Neutrophil (primary cell): ENCODE results near the gene ESPNL.

Source experiments
- H3K27ac ChIP-seq: fragments of 200-600 bp; sonication (generic); 2 replicates; pipeline ENCODE4 v1.5.1; 2016; ENCODE audit warnings: mild to moderate bottlenecking, moderate library complexity
- H3K27me3 ChIP-seq: fragments of 200-600 bp; sonication (generic); 2 replicates; pipeline ENCODE4 v1.6.0; 2016; ENCODE audit warnings: mild to moderate bottlenecking
- H3K36me3 ChIP-seq: fragments of 200-600 bp; sonication (generic); 2 replicates; pipeline ENCODE4 v1.5.1; 2017
- H3K4me1 ChIP-seq, 2 experiments: fragments of 200-600 bp in 1 of 2; sonication (generic) in 1 of 2; 1 replicate in 1 of 2; 2 replicates in 1 of 2; pipeline versions ENCODE4 v1.5.1 to v1.6.1; 2013 to 2016; ENCODE audit warnings: low read depth in 1 of 2, low read length in 1 of 2, mild to moderate bottlenecking in 1 of 2, moderate library complexity in 1 of 2; ENCODE audit not compliant: control insufficient read depth in 1 of 2, insufficient read depth in 1 of 2
- H3K4me3 ChIP-seq, 2 experiments: fragments of 200-600 bp in 1 of 2; sonication (generic) in 1 of 2; 1 replicate in 1 of 2; 2 replicates in 1 of 2; pipeline ENCODE4 v1.5.1; 2013 to 2016; ENCODE audit warnings: low read depth in 1 of 2, low read length in 1 of 2, mild to moderate bottlenecking in 1 of 2, moderate library complexity in 1 of 2
- H3K9me3 ChIP-seq: fragments of 200-600 bp; sonication (generic); 2 replicates; pipeline ENCODE4 v1.5.1; 2016
- TF ChIP-seq, protein P1 (sequence below): fragments of 200-600 bp; sonication (generic); IDR thresholded peaks from 2 replicates; pipeline ENCODE4 v1.5.1; 2016; ENCODE audit warnings: antibody characterized with exemption

The ESPNL gene

DNA sequence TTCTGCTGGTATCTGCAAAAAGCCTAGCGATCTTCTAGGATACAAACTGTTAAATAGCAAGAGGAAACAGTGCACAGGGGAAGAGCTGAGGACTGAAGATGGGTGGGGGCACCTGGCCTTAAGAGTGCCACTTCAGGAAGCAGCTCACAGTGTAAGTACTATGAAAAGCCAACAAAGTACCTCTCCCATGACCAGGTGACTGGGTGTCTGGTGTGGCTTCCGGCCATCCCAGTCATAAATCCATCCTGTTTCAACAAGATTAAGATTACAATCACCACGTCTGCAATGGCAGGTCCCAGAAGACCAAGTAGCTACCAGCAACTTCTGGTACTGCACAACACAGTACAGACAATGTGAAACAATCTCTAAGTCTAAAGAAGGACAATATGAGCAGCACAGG lies 74.6 kb downstream of the ESPNL start:
- peaks cover 92% of the 10 kb centered on the region for H3K36me3 ChIP-seq
- H3K27me3 ChIP-seq = no peaks in the 10 kb centered on the region
- no peak overlapping the region for H3K4me3 ChIP-seq
- TF ChIP-seq, protein P1, sequence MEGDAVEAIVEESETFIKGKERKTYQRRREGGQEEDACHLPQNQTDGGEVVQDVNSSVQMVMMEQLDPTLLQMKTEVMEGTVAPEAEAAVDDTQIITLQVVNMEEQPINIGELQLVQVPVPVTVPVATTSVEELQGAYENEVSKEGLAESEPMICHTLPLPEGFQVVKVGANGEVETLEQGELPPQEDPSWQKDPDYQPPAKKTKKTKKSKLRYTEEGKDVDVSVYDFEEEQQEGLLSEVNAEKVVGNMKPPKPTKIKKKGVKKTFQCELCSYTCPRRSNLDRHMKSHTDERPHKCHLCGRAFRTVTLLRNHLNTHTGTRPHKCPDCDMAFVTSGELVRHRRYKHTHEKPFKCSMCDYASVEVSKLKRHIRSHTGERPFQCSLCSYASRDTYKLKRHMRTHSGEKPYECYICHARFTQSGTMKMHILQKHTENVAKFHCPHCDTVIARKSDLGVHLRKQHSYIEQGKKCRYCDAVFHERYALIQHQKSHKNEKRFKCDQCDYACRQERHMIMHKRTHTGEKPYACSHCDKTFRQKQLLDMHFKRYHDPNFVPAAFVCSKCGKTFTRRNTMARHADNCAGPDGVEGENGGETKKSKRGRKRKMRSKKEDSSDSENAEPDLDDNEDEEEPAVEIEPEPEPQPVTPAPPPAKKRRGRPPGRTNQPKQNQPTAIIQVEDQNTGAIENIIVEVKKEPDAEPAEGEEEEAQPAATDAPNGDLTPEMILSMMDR = no peak
- H3K9me3 ChIP-seq = no peaks in the 10 kb centered on the region
- peaks cover under 1 to 2% of the 10 kb centered on the region in 2 experiments for H3K4me1 ChIP-seq
- H3K27ac ChIP-seq = no peak overlapping the region

DNA sequence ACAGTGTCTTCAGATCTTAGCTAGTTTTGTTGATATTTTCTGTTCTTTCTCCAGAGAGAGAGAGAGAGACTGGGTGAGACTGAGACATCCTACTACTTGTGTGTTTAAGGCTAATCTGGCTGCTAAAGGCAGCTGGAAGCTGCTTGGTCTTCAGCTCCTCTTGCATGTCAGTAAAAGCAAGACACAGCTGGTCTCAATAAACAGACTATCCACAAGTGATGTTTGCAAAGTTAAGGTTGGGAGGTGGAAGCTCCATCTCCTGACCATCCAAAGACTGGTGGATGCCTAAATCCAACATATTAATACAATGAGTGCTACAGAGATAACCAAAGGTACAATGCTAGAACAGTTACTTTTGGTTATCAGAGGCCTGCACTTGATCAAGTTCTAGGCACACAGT lies 76.5 kb downstream of the ESPNL start:
- H3K9me3 ChIP-seq = no peaks in the 10 kb centered on the region
- peaks cover 96% of the 10 kb centered on the region for H3K36me3 ChIP-seq
- no peaks in the 10 kb centered on the region for H3K27me3 ChIP-seq
- TF ChIP-seq, protein P1 = no peak
- no peak overlapping the region for H3K27ac ChIP-seq
- no peak overlapping the region for H3K4me3 ChIP-seq
- H3K4me1 ChIP-seq = no peaks in the 10 kb centered on the region

DNA sequence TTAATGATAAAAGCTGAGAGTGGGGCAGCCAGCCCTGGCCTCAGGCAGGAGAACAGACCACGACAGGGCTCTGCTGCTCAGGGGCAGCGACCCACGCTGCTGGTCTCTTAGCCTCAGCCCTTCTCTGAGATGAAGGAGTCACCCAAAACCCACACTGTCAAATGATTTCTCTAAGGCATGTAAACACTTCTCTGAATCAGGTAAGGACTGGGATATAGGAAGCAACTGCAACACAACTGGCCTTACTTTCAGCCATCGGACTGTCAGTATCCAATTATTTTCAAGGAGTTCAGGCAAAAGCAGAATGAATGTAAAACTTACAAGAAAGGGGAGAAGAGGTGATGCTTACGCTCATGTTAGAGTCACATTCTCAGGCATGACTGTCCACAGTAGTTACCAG lies 80.4 kb downstream of the ESPNL start:
- Histone ChIP-seq H3K27ac (no peak overlapping the region), H3K27me3 (no peaks in the 10 kb centered on the region), H3K9me3 (no peaks in the 10 kb centered on the region), H3K4me3 (no peak overlapping the region), H3K4me1 (no peaks in the 10 kb centered on the region), H3K36me3 (peaks cover 97% of the 10 kb centered on the region)
- TF ChIP-seq, protein P1 = no peak

DNA sequence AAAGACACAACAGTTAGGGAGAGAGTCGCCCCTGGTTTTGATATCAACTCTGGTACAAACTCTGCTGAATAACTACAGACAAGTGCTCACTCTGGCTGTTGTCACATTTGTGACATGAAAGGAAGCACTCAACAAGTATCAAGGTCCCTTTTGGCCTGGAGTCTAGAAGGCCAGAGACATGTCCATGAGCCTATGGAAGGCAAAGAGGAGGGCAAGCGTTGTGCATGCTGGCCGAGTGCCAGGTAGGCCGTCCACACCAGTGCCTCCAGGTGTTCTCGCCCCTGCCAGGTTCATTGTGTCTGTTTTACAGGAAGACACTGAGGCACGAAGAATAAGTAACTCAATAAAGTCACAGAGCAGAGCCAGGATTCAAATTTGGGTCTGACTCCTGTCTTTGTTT lies 82.2 kb downstream of the ESPNL start:
- Histone ChIP-seq H3K9me3 (no peaks in the 10 kb centered on the region), H3K27me3 (no peaks in the 10 kb centered on the region), H3K4me1 (no peaks in the 10 kb centered on the region), H3K27ac (no peak overlapping the region), H3K36me3 (peaks cover 100% of the 10 kb centered on the region), H3K4me3 (no peak overlapping the region)
- TF ChIP-seq, protein P1 = no peak
